HG02970 (cell line): ENCODE measurements around the gene SH3BP5L.

Source experiments
- ATAC-seq: cut with Tn5 transposase; IDR thresholded peaks from one replicate; pipeline ENCODE4 v1.9.1; 2021; ENCODE audit warnings: mild to moderate bottlenecking, moderate library complexity, moderate number of reproducible peaks; ENCODE audit not compliant: unreplicated experiment, low FRiP score

SH3BP5L gene

GRCh38 chr1:248852481-248853405 lies 27.0 kb upstream of the SH3BP5L start:
- no peak for ATAC-seq

GRCh38 chr1:248851390-248851789 lies 25.7 kb upstream of the SH3BP5L start:
- ATAC-seq = no peak

GRCh38 chr1:248850536-248851251 lies 25.0 kb upstream of the SH3BP5L start:
- no peak for ATAC-seq

GRCh38 chr1:248850124-248850523 lies 24.4 kb upstream of the SH3BP5L start:
- no peak for ATAC-seq

- no peak for ATAC-seq
Observed at GRCh38 chr1:248849637-248850036, 23.9 kb upstream of the SH3BP5L start.

- no peak for ATAC-seq
Observed at GRCh38 chr1:248849152-248849551, 23.4 kb upstream of the SH3BP5L start.

- no peak for ATAC-seq
Observed at GRCh38 chr1:248848602-248849001, 22.9 kb upstream of the SH3BP5L start.

- ATAC-seq = no peak
Observed at GRCh38 chr1:248847956-248848561, 22.3 kb upstream of the SH3BP5L start.

GRCh38 chr1:248847181-248847955 lies 21.7 kb upstream of the SH3BP5L start:
- ATAC-seq = no peak

- no peak for ATAC-seq
Observed at GRCh38 chr1:248844526-248844925, 18.8 kb upstream of the SH3BP5L start.

GRCh38 chr1:248843687-248844086 lies 18.0 kb upstream of the SH3BP5L start:
- no peak for ATAC-seq

- no peak for ATAC-seq
Observed at GRCh38 chr1:248842781-248843331, 17.1 kb upstream of the SH3BP5L start.

GRCh38 chr1:248841702-248842395 lies 16.1 kb upstream of the SH3BP5L start:
- no peak for ATAC-seq

GRCh38 chr1:248840946-248841345 lies 15.2 kb upstream of the SH3BP5L start:
- ATAC-seq = no peak

- no peak for ATAC-seq
Observed at GRCh38 chr1:248839168-248839555, 13.4 kb upstream of the SH3BP5L start.

- ATAC-seq = peak; percentile 55
Observed at GRCh38 chr1:248838357-248839167, 12.8 kb upstream of the SH3BP5L start.

- peak; percentile 85 for ATAC-seq
Observed at GRCh38 chr1:248837781-248838356, 12.2 kb upstream of the SH3BP5L start, which contains the start of gene ZNF672. ZNF672 (plus strand) TSS chr1:248838224; CDS start chr1:248847275, 9,051 bp downstream.

- ATAC-seq = no peak
Observed at GRCh38 chr1:248837045-248837780, 11.5 kb upstream of the SH3BP5L start.
